Left ventricle myocardium inferior (tissue), 1 donor: Measurements from ENCODE around the gene FEN1. TPM values are rescaled to one million over a fixed set of nuclear protein-coding genes. Genes with fewer than 3 reads are reported as not detected.
A peak's percentile ranks its signal among the peaks of the same experiment; 100 is the strongest.

Experiments used
- DNase-seq: peaks from one replicate; pipeline ENCODE4 v3.0.0-alpha.2; 2020
- H3K27ac ChIP-seq: fragments of 200-600 bp; replicated peaks from 2 replicates; pipeline ENCODE4 v1.8.0; 2021
- H3K27me3 ChIP-seq: fragments of 200-600 bp; 2 replicates; pipeline ENCODE4 v1.8.0; 2021; ENCODE audit warnings: low read depth
- H3K36me3 ChIP-seq: fragments of 200-600 bp; 2 replicates; pipeline ENCODE4 v1.8.0; 2021
- H3K4me1 ChIP-seq: fragments of 200-600 bp; 2 replicates; pipeline ENCODE4 v1.8.0; 2021
- H3K4me3 ChIP-seq: fragments of 200-600 bp; 2 replicates; pipeline ENCODE4 v1.8.0; 2021; ENCODE audit warnings: mild to moderate bottlenecking, moderate library complexity
- H3K9me3 ChIP-seq: fragments of 200-600 bp; replicated peaks from 2 replicates; pipeline ENCODE4 v1.8.0; 2021
- CTCF ChIP-seq: fragments of 200-600 bp; IDR thresholded peaks from 2 replicates; pipeline ENCODE4 v1.8.0; 2021; ENCODE audit warnings: antibody characterized with exemption, mild to moderate bottlenecking, borderline replicate concordance
- intact Hi-C: fragments of 100-400 bp; cut with micrococcal nuclease; formaldehyde crosslinking; loops from one replicate; pipeline ENCODE4 v1.11.0; 2022
- total RNA-seq: library from RNA; stranded (reverse); fragmentation: NEBNext Ultra II Directional; extraction: Animal tissue kit (Norgen Biotek cat#: 25700); gene quantifications from one replicate; pipeline ENCODE4 v1.2.1, GENCODE V29; 2021
- donor health status: DM: no; HTN: yes; CAD: no; lungs with severe emphysema.

The FEN1 gene
- total RNA-seq, 1 donor from 2014 or later = 5.8 TPM

DNA sequence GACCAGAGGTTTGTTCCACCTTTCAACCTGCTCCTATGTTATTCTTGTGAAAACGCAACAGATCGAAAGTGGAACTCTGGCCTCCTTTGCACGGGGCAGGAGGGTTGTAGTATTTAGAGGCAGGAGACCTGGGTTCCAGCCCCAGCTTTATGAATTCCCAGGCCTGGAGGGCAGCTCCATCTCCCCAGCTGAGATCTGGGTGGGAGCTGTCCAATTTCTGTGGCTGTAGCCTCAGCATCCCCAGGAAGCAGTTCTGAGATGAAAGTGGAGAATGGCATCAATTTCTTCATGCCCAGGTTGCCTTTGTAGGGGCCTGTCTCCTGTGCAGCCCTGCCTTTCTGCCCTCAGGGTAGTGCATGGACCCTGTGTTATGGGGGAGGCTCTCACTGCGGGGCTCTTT is 39.5 kb downstream of the FEN1 start:
- H3K27me3 ChIP-seq = no peaks in the 10 kb centered on the region
- H3K9me3 ChIP-seq = no peaks in the 10 kb centered on the region
- intact Hi-C loops = no loop called here
- H3K4me1 ChIP-seq = peaks cover 89% of the 10 kb centered on the region
- no peak for DNase-seq
- peak overlapping the region; percentile 76 for H3K27ac ChIP-seq
- no peak overlapping the region for H3K4me3 ChIP-seq
- H3K36me3 ChIP-seq = no peaks in the 10 kb centered on the region
- no peak for TF ChIP-seq CTCF

DNA sequence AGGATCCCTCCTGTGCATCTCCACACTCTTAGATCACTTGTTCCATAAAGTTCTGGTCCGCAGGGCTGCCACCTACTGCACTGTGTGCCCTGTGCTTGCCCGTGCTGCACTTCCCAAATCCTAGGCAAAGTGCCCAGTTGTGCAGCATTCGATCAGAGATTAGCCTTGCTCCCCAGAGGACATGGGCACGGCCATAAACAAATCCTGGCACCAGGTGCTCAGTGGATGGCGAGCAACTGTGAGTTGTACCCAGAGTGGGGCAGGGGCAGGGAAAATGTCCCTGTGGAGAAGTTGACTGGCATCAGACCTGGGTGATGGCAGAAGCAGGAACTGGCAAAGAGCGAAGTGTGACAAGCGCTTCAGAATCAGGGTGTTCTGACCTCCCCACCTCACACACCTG is 40.0 kb downstream of the FEN1 start:
- H3K4me1 ChIP-seq = peaks cover 83% of the 10 kb centered on the region
- H3K27me3 ChIP-seq = no peaks in the 10 kb centered on the region
- no peaks in the 10 kb centered on the region for H3K36me3 ChIP-seq
- DNase-seq = peak; percentile 50
- H3K4me3 ChIP-seq = no peak overlapping the region
- peak overlapping the region; percentile 76 for H3K27ac ChIP-seq
- H3K9me3 ChIP-seq = no peaks in the 10 kb centered on the region
- TF ChIP-seq CTCF = no peak
- intact Hi-C loops = no loop called here

- peaks cover 76% of the 10 kb centered on the region for H3K4me1 ChIP-seq
- H3K4me3 ChIP-seq = no peak overlapping the region
- intact Hi-C loops = no loop called here
- H3K27ac ChIP-seq = peak overlapping the region; percentile 76
- no peaks in the 10 kb centered on the region for H3K36me3 ChIP-seq
- no peaks in the 10 kb centered on the region for H3K27me3 ChIP-seq
- no peak for TF ChIP-seq CTCF
- no peaks in the 10 kb centered on the region for H3K9me3 ChIP-seq
- no peak for DNase-seq
Measured at GRCh38 chr11:61833471-61833870, 40.8 kb downstream of the FEN1 start.

GRCh38 chr11:61833926-61834277 is 41.2 kb downstream of the FEN1 start:
- no peak for TF ChIP-seq CTCF
- no peak overlapping the region for H3K4me3 ChIP-seq
- H3K27ac ChIP-seq = peak overlapping the region; percentile 76
- peaks cover 72% of the 10 kb centered on the region for H3K4me1 ChIP-seq
- H3K9me3 ChIP-seq = no peaks in the 10 kb centered on the region
- intact Hi-C loops = no loop called here
- DNase-seq = no peak
- no peaks in the 10 kb centered on the region for H3K27me3 ChIP-seq
- H3K36me3 ChIP-seq = no peaks in the 10 kb centered on the region

DNA sequence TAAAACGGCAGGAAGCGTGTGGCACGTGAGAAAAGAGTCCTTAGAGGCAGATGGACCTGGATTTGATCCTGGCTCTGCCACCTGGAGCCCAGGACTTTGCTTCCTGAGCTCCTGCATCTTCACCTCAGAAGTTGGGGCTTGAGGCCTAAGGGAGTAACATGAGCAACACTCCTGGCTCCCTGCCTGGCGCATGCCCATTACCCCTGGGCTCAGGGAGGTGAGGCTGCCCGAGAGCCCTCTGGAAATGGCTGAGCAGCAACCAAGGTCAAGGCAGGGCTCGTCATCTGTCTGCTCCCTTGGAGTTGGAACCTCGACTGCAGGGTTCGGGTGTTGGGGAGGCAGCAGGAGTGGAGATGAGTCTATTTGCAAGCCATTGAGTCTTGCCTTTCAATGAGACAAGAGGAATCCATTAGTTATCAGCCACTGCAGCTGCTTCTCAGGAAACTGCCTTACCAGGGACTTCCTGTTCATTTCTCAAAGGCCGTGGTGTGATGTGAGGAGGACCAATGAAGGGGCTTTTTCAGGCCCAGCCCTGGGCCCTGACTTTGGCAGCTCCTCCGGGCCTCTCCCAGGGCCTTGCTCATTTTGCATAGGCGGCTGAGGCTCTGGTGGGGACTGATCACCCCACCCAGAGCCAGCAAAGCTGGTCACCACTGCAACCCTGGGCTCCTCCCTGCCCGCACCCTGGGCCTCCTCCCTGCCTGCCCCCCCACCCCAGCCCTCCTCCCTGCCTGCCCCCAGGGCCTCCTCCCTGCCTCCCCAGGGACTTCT is 41.8 kb downstream of the FEN1 start:
- peak; percentile 51 for DNase-seq
- peak overlapping the region; percentile 76 for H3K27ac ChIP-seq
- no peak for TF ChIP-seq CTCF
- intact Hi-C loops = no loop called here
- H3K9me3 ChIP-seq = no peaks in the 10 kb centered on the region
- H3K27me3 ChIP-seq = no peaks in the 10 kb centered on the region
- H3K4me3 ChIP-seq = no peak overlapping the region
- H3K36me3 ChIP-seq = no peaks in the 10 kb centered on the region
- H3K4me1 ChIP-seq = peaks cover 66% of the 10 kb centered on the region
